Fibroblast of the aortic adventitia (primary cell): Measurements from ENCODE around the gene DOP1B. TPM values are rescaled to one million over a fixed set of nuclear protein-coding genes. Genes with fewer than 3 reads are reported as not detected.
A peak's percentile ranks its signal among the peaks of the same experiment; 100 is the strongest.
"Not testable (repeated sequence)": the region's sequence is repeated elsewhere in the genome, so short reads cannot be mapped to it uniquely, and the experiment has no call there.

Experiments
- DNase-seq: peaks from one replicate; pipeline ENCODE4 v3.0.0-alpha.2; 2010; ENCODE audit warnings: low read depth
- H3K4me3 ChIP-seq: 2 replicates; pipeline ENCODE4 v1.5.1; 2011; ENCODE audit warnings: low read depth, mild to moderate bottlenecking, control low read depth, low read length, moderate library complexity
- CTCF ChIP-seq: IDR thresholded peaks from 2 replicates; pipeline ENCODE4 v1.5.1; 2011; ENCODE audit warnings: mild to moderate bottlenecking, low read length, control low read depth, inconsistent platforms; ENCODE audit not compliant: insufficient read depth
- total RNA-seq: library from RNA; depleted of rRNA; stranded (reverse); fragments of >200 nt; gene quantifications from 2 replicates; pipeline ENCODE4 v1.2.3, GENCODE V29; 2012; ENCODE audit warnings: low replicate concordance

Gene DOP1B
- total RNA-seq, 1 donor = 25.8 TPM

- DNase-seq = no peak
- no peak for TF ChIP-seq CTCF
Observed at GRCh38 chr21:36127250-36127904, 29.2 kb upstream of the DOP1B start.

DNA sequence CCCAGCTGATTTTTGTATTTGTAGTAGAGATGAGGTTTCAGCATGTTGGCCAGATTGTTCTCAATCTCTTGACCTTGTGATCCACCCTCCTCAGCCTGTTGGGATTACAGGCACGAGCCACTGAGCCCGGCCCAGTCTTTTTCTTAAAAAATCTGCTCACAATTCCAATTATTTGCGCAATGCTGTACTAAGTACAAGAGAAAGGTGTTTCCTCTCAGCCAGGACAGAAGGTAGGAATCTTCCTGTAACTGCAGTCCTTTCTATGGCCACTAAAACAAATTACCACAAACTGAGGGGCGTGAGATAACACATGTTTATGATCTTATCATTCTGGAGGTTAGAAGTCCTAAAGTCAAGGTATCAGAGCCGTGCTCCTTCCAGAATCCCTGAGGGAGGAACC, 28.6 kb upstream of the DOP1B start:
- no peak for DNase-seq
- no peak overlapping the region for H3K4me3 ChIP-seq
- TF ChIP-seq CTCF = no peak

More at GRCh38 chr21:36127250-36127904, 29.2 kb upstream of the DOP1B start:
- H3K4me3 ChIP-seq = no peak overlapping the region

- DNase-seq = no peak
- TF ChIP-seq CTCF = no peak
- no peak overlapping the region for H3K4me3 ChIP-seq
Observed at GRCh38 chr21:36129219-36129618, 27.4 kb upstream of the DOP1B start.

DNA sequence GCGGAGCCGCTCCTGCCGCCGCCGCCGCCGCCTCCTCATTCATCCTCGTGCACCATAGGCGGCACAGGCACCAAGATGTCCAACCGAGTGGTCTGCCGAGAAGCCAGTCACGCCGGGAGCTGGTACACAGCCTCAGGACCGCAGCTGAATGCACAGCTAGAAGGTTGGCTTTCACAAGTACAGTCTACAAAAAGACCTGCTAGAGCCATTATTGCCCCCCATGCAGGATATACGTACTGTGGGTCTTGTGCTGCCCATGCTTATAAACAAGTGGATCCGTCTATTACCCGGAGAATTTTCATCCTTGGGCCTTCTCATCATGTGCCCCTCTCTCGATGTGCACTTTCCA, 26.2 kb upstream of the DOP1B start:
- H3K4me3 ChIP-seq = peak overlapping the region; percentile 37
- not testable (repeated sequence) for DNase-seq

GRCh38 chr21:36130839-36131238, 25.8 kb upstream of the DOP1B start:
- not testable (repeated sequence) for DNase-seq, H3K4me3 ChIP-seq

DNA sequence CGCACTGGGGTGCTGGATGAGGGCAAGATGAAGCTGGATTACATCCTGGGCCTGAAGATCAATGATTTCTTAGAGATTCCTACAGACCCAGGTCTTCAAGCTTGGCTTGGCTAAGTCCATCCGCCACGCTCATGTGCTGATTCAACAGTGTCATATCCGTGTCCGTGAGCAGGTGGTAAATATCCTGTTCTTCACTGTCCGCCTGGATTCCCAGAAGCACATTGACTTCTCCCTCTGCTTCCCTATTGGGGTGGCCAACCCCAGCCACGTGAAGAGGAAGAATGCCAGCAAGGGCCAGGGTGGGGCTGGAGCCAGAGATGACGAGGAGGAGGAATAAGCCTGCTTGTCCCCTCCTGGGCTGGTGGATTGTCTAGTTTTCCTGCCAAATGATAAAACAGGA, 23.9 kb upstream of the DOP1B start:
- H3K4me3 ChIP-seq = no peak overlapping the region
- DNase-seq = no peak
- no peak for TF ChIP-seq CTCF

DNA sequence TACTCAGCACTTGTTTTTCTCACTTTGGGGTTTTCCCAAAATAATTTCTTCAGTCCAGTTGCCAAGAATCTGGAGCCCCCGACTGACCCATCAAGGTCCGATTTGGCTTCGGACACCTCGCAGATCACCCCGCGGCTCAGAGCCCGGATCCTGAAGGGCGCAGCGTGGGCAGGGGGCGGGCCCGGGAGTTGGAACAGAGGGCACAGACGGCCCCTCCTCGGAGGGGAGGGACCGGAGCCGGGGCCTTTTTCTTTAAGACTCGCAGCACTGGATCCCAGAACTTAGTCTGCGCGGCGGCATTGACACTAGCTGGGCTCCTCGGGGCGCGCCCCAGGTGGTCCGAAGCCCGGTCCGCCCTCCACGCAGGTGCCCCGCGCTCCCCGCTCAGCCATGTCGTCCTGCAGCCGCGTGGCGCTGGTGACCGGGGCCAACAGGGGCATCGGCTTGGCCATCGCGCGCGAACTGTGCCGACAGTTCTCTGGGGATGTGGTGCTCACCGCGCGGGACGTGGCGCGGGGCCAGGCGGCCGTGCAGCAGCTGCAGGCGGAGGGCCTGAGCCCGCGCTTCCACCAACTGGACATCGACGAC, 21.7 kb upstream of the DOP1B start, which contains the start of gene CBR3:
TSS of gene CBR3 (plus strand) at position 277 of the 588 bp plus-strand sequence. CDS start at position 391, 114 bp downstream.
- peak within 1 kb of the TSS; percentile 83 for H3K4me3 ChIP-seq
- DNase-seq = peak; percentile 91
- no peak for TF ChIP-seq CTCF
